Measurements from ENCODE around the gene CRIP3. TPM values are rescaled to one million over a fixed set of nuclear protein-coding genes. Genes with fewer than 3 reads are reported as not detected.
"Not testable (repeated sequence)": the region's sequence is repeated elsewhere in the genome, so short reads cannot be mapped to it uniquely, and the experiment has no call there.

CRIP3 gene
- polyA plus RNA-seq, 3 donors, result 3.3 to 9.0 (median 3.7) TPM

DNA sequence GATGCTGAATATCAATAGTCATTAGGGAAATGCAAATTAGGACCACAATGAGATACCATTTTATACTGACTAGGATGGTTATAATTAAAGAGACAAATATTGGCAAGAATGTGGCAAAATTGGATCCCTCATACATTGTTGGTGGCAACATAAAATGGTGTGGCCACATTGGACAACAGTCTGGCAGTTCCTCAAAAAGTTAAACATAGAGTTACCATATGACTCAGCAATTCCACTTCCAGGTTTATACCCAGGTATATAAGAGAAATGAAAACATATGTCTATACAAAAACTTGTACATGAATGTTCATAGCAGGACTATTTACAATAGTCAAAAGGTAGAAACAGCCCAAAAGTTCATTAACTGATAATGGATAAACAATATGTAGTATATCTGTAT lies 2.0 kb upstream of the CRIP3 start:
- no peak for DNase-seq (ENCODE audit: extremely low read depth in 1 of 11, low read depth in 9 of 11, low spot score in 4 of 11)

GRCh38 chr6:43310134-43310533 lies 1.5 kb upstream of the CRIP3 start:
- no peak for DNase-seq (ENCODE audit: extremely low read depth in 1 of 11, low read depth in 9 of 11, low spot score in 4 of 11)

GRCh38 chr6:43308990-43309477 lies 408 bp upstream of the CRIP3 start:
- DNase-seq (ENCODE audit: extremely low read depth in 1 of 11, low read depth in 9 of 11, low spot score in 4 of 11), result no peak

GRCh38 chr6:43307451-43308100 lies 1.1 kb downstream of the CRIP3 start:
- DNase-seq (ENCODE audit: extremely low read depth in 1 of 11, low read depth in 9 of 11, low spot score in 4 of 11), result no peak

- no peak for DNase-seq (ENCODE audit: extremely low read depth in 1 of 11, low read depth in 9 of 11, low spot score in 4 of 11)
Measured at GRCh38 chr6:43306086-43306485, 2.5 kb downstream of the CRIP3 start.

DNA sequence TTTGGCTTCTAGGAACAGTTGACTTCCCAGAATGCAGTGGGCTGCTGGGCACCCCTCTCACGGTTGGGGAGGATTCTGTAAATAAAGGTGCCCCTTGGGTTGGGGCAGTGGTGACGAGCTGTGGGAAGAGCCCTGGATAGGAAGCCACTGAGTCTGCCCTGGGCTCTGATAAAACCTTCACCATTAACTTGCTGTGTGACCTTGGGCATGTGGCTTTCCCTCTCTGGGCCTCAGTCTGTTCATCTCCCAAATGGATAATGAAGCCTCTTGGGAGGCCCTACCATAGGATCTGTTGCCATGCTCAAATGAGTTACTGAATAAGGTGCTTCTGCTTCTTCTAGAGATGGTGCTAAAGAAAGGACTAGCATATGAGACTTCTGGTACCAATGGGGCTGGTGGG lies 3.7 kb downstream of the CRIP3 start:
- no peak for DNase-seq (ENCODE audit: extremely low read depth in 1 of 11, low read depth in 9 of 11, low spot score in 4 of 11)

DNA sequence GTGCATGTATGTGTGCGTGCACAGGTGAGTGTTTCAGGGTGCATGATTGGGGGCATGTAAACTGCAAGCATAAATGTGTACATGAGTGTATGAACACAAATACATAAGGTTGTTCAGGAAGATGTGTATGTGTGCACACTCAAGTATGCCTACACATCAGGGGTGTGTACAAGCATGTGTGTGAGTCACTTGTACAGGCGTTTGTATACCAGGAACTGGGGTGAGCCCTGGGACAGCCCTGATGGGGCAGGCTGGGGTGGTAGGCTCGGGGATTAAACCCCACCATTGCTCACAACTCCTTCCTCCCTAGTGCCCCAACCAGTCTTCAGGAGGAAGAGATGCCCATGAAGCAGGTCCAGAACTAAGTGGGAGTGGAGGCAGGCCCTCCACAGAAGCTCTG lies 4.3 kb downstream of the CRIP3 start:
- DNase-seq (ENCODE audit: extremely low read depth in 1 of 11, low read depth in 9 of 11, low spot score in 4 of 11), result no peak

DNA sequence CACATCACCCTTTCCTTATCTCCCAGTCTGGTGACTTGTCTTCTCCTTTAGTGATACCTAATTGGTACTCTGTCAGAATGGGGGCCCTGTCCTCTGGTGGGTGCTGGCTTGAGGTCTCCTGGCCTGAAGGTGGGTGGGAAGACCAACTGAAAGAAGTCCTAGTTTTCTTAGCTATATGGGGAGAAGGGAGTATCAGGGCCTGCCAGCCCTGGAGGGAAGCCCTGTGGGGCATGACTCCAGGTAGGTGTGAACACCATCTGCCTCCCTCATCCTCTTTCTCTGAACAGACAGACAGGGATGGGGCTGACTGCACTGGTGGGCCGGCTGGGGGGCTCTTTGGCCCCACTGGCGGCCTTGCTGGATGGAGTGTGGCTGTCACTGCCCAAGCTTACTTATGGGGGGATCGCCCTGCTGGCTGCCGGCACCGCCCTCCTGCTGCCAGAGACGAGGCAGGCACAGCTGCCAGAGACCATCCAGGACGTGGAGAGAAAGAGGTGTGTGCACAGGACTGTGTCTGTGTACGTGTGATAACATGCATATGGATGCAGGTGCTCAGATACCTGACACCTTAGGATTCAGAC lies 4.8 kb downstream of the CRIP3 start:
- DNase-seq (ENCODE audit: extremely low read depth in 1 of 11, low read depth in 9 of 11, low spot score in 4 of 11), result no peak

GRCh38 chr6:43303006-43303405 lies 5.6 kb downstream of the CRIP3 start:
- not testable (repeated sequence) for DNase-seq (ENCODE audit: extremely low read depth in 1 of 11, low read depth in 9 of 11, low spot score in 4 of 11)

GRCh38 chr6:43302126-43302525 lies 6.5 kb downstream of the CRIP3 start:
- no peak for DNase-seq (ENCODE audit: extremely low read depth in 1 of 11, low read depth in 9 of 11, low spot score in 4 of 11)

DNA sequence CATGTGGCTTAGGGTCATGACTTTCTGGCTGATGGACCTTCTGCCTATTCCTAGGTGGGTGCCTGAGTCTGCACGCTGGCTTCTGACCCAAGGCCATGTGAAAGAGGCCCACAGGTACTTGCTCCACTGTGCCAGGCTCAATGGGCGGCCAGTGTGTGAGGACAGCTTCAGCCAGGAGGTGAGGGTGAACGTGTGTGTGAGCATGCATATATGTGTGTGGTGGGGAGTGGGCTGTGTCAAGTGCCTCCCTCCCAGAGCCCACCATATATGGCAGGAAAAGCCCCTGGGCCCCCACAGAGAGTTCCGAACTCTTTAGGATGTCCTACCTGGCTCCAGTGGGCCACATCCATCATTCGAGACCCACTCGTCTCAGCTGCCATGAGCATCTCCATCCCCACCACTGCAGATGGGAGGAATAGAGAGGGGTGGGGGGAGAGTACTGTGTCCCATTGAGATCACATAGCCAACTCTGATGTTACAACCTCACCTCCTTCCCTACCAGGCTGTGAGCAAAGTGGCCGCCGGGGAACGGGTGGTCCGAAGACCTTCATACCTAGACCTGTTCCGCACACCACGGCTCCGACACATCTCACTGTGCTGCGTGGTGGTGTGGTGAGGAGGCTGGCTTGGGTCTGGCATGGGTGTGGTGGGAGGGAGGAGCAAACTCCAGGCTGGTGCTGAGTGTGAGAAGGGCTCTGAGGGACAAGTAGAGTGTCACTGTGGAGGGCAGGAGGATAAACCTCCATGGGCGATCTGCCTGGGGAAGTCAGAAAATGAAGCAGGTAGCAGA lies 7.3 kb downstream of the CRIP3 start:
- DNase-seq (ENCODE audit: extremely low read depth in 1 of 11, low read depth in 9 of 11, low spot score in 4 of 11), result no peak

DNA sequence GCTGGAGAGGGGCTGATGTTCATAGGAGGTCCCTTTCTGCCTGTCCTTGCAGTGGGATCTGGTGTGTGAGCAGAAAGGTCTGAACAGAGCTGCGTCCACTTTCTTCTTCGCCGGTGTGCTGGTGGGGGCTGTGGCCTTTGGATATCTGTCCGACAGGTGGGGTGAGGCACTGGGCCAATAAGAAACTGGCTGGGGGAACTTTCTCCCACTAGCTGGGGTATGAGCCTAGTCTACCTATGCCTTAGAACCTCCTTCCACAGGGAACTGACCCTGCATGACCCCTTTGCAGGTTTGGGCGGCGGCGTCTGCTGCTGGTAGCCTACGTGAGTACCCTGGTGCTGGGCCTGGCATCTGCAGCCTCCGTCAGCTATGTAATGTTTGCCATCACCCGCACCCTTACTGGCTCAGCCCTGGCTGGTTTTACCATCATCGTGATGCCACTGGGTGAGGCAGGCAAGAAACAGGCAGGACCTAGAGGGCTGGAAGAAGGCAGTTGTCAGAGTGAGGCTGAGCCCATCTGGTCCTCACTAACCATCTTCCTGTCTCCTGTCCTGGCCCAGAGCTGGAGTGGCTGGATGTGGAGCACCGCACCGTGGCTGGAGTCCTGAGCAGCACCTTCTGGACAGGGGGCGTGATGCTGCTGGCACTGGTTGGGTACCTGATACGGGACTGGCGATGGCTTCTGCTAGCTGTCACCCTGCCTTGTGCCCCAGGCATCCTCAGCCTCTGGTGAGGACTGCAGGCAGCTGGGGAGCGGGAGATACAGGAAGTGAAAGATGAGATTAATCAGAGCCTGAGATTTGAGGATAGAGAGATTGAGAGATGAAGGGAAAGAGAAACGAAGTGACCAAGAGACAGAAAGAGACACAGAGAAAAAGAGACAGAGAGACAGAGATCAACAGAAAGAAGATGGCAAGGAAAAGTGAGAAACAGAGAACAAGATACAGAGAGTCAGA lies 9.0 kb downstream of the CRIP3 start:
- DNase-seq (ENCODE audit: extremely low read depth in 1 of 11, low read depth in 9 of 11, low spot score in 4 of 11), result no peak

- DNase-seq (ENCODE audit: extremely low read depth in 1 of 11, low read depth in 9 of 11, low spot score in 4 of 11), result no peak
Measured at GRCh38 chr6:43298565-43299337, 9.9 kb downstream of the CRIP3 start.

DNA sequence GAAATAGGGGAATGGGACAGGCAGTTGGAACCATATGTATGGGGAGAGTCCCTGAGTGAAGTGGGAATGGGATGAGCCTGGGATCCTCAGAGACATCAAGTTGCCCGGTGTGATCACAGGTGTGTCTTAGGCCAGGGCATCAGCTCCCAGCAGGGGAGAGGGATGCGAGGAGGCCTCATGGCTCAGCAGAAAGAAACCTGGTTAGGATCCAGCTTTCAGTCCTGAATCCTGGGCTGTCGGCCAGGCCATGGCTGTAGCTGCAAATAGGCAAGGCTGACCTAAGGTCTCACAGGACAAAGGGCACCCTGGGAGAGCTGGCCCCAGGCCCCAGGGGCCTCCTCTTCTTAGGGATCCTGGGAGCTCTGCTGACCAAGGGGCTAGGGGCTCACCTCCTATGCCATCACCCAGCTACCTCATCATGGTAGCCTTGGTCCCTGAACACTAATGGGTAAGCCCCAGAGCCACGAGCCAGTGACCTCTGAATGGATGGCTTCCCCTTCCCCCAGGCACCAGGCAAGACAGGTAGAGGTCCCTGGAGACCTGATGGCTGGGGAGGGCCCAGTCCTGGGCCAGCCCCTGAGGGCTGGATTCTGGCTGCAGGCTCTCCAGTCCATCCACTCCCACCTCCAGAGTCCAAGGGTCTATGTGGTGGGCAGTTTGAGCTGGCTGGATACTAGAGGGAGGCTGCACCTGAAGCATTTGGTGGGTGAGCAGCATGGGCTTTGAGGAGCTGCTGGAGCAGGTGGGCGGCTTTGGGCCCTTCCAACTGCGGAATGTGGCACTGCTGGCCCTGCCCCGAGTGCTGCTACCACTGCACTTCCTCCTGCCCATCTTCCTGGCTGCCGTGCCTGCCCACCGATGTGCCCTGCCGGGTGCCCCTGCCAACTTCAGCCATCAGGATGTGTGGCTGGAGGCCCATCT lies 10.7 kb downstream of the CRIP3 start, which contains the start of gene SLC22A7:
Gene SLC22A7 (plus strand): TSS at position 617 of the 921 bp plus-strand sequence. CDS start 99 bp downstream, at position 716.
- DNase-seq (ENCODE audit: extremely low read depth in 1 of 11, low read depth in 9 of 11, low spot score in 4 of 11), result no peak

DNA sequence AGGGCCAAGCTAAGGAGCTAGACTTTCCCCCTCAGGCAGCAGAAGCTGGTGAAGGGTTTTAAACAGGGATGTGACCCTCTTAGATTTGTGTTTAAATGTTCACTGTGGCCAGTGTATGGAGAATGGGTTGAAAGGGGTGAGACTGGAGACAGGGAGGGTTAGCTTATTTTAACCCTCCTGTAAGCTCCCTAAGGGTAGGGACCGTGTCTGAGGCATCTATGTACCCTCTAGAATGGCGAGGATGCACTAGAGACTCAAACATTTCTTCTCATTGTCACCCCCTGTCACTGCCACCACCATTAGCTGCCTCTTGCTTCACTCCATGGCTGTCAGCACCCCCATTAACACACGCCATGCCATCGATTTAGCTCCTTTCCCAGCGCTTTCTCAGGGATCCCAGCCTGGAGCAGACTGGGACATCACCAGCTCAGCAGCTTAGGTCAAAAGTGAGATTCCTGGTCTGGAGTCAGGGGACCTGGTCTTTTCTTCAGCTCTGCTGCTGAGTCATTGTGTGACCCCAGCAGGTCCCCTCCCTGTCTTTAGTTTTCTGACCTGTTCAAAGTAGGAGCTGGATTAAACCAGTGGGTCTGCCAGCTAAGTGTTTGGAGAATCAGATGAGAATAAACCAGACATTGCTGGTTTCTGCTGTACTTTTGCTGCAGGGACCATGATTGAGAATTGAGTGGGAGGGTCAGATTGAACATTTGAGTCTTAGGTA lies 11.7 kb downstream of the CRIP3 start:
- DNase-seq (ENCODE audit: extremely low read depth in 1 of 11, low read depth in 9 of 11, low spot score in 4 of 11), result no peak

- no peak for DNase-seq (ENCODE audit: extremely low read depth in 1 of 11, low read depth in 9 of 11, low spot score in 4 of 11)
Measured at GRCh38 chr6:43295456-43295855, 13.2 kb downstream of the CRIP3 start.

GRCh38 chr6:43294536-43294935 lies 14.1 kb downstream of the CRIP3 start:
- no peak for DNase-seq (ENCODE audit: extremely low read depth in 1 of 11, low read depth in 9 of 11, low spot score in 4 of 11)
